ENCODE results near the gene MOB3A.

DNA sequence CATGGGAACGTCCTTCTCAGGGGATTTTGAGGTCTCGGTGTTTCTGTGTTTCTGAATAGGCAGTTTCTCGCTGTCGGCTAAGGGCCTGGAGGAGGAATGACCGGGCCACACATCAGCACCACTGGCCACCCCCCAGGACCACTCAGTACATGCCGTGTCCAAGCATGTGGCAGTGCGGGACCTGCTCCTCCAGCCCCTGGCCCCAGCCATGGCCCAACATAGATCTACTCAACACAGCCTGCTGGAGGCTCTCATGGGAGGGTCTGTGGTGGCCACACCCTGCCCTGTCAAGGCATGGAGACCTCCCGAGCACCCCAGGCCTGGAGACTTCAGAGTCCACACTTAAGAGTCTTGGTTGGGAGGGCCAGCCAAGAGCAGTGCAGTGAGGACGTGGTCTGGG lies 18.1 kb upstream of the MOB3A start:
- TF ChIP-seq CTCF (conservative IDR thresholded peaks at IDR 0.05 in 1 of 2, IDR thresholded peaks at IDR 0.05 in 1 of 2; ENCODE audit: low read depth in 1 of 2, low read length in 2 of 2): no peak
- no peak for TF ChIP-seq EZH2 (IDR thresholded peaks at IDR 0.05; ENCODE audit: low read length, missing control alignments)
